Spleen (tissue), 11 donors: ENCODE data around the gene GBX1. TPM values are rescaled to one million over a fixed set of nuclear protein-coding genes. Genes with fewer than 3 reads are reported as not detected.
A peak's percentile ranks its signal among the peaks of the same experiment; 100 is the strongest.

Experiments used
- DNase-seq: peaks from one replicate; pipeline ENCODE4 v3.0.0-alpha.2; 2020
- H3K27ac ChIP-seq, 8 donors: fragments of 200-600 bp; sonication (generic) in 7 of 8; 1 replicate in 4 of 8; 2 replicates in 4 of 8; pipeline versions ENCODE4 v1.5.0 to v1.8.0; 2016 to 2021; ENCODE audit warnings: inconsistent platforms in 4 of 8, mild to moderate bottlenecking in 4 of 8, moderate library complexity in 1 of 8
- H3K27me3 ChIP-seq, 7 donors: fragments of 200-600 bp; sonication (generic) in 6 of 7; replicated peaks in 1 of 7; 1 replicate in 4 of 7; 2 replicates in 3 of 7; pipeline versions ENCODE4 v1.5.0 to v1.8.0; 2016 to 2021; ENCODE audit warnings: inconsistent platforms in 3 of 7, mild to moderate bottlenecking in 1 of 7
- H3K36me3 ChIP-seq, 6 donors: fragments of 200-600 bp; sonication (generic) in 5 of 6; 1 replicate in 4 of 6; 2 replicates in 2 of 6; pipeline versions ENCODE4 v1.5.0 to v1.8.0; 2016 to 2021; ENCODE audit warnings: inconsistent platforms in 2 of 6
- H3K4me1 ChIP-seq, 6 donors: fragments of 200-600 bp; sonication (generic) in 5 of 6; 1 replicate in 3 of 6; 2 replicates in 3 of 6; pipeline versions ENCODE4 v1.5.0 to v1.8.0; 2016 to 2021; ENCODE audit warnings: inconsistent platforms in 3 of 6
- H3K4me3 ChIP-seq, 8 donors: fragments of 200-600 bp; sonication (generic) in 7 of 8; 1 replicate in 4 of 8; 2 replicates in 4 of 8; pipeline versions ENCODE4 v1.5.0 to v1.8.0; 2016 to 2021; ENCODE audit warnings: inconsistent platforms in 4 of 8, mild to moderate bottlenecking in 4 of 8, moderate library complexity in 2 of 8
- H3K9me3 ChIP-seq, 8 donors: fragments of 200-600 bp; sonication (generic) in 7 of 8; 1 replicate in 4 of 8; 2 replicates in 4 of 8; pipeline versions ENCODE4 v1.5.0 to v1.8.0; 2016 to 2021; ENCODE audit warnings: inconsistent platforms in 4 of 8
- CTCF ChIP-seq, 11 experiments: fragments of 200-600 bp in 7 of 11; fragments of 450-650 bp in 4 of 11; sonication (generic) in 4 of 11; IDR thresholded peaks in 8 of 11; conservative IDR thresholded peaks in 3 of 11; 1 replicate in 7 of 11; 2 replicates in 4 of 11; pipeline versions ENCODE4 v1.4.0 to v1.8.0; 2016 to 2021; ENCODE audit warnings: antibody characterized with exemption in 11 of 11, inconsistent platforms in 4 of 11, mild to moderate bottlenecking in 1 of 11
- POLR2A ChIP-seq, 3 donors: fragments of 450-650 bp; IDR thresholded peaks; one replicate each; pipeline ENCODE4 v1.5.1; 2017; ENCODE audit warnings: antibody characterized with exemption in 3 of 3, mild to moderate bottlenecking in 1 of 3
- POLR2AphosphoS5 ChIP-seq, 3 donors: sonication (generic); formaldehyde crosslinking; IDR thresholded peaks; one replicate each; pipeline ENCODE4 v1.5.1; 2017; ENCODE audit warnings: antibody characterized with exemption in 3 of 3
- WGBS, 5 donors: extraction: QIAGEN DNeasy Blood & Tissue Kit in 3 of 5; methylation state at CpG; one replicate each; pipeline versions ENCODE4 v1.1.5 to v1.1.7; 2013 to 2018; 5-methylcytosine and 5-hydroxymethylcytosine counted together
- intact Hi-C: fragments of 100-400 bp; cut with DNase I; formaldehyde crosslinking; loops from one replicate; pipeline ENCODE4 v1.15.0; 2023; ENCODE audit warnings: low total_unique reads
- polyA plus RNA-seq, 3 donors: library from polyadenylated mRNA; stranded (reverse); fragments of 200-250 nt; gene quantifications; one replicate each; pipeline ENCODE4 v1.2.1, GENCODE V29; 2013
- total RNA-seq, 7 donors: library from RNA; depleted of rRNA in 3 of 7; stranded (reverse); fragments of >200 nt in 3 of 7; fragmentation: NEBNext Ultra II Directional in 4 of 7; extraction: Animal tissue kit (Norgen Biotek cat#: 25700) in 4 of 7; gene quantifications; one replicate each; pipeline versions ENCODE4 v1.1.0 to v1.2.1, GENCODE V29; 2016 to 2021
- donor health status: healthy with polysubstance abuse.
- donor health status: DM: no; HTN: no; CAD: no; lungs with moderate emphysema.
- donor health status: DM: no; HTN: no; CAD: no.
- donor health status: Bipolar disorder and iron deficiency.
- donor health status: healthy.
- donor health status: DM: no; HTN: no; CAD: no.
- donor health status: DM: yes; HTN: yes; CAD: no.

Gene GBX1
- total and polyA plus RNA-seq, 10 donors: not detected

- Histone ChIP-seq H3K27ac (peak overlapping the region in 1 of 8 donors; percentile 46), H3K27me3 (peaks cover 0 to 52% (median 12%) of the 10 kb centered on the region in 7 donors), H3K4me3 (no peak overlapping the region), H3K36me3 (no peaks in the 10 kb centered on the region), H3K9me3 (no peaks in the 10 kb centered on the region), H3K4me1 (peaks cover 0 to 16% (median 0%) of the 10 kb centered on the region in 6 donors)
- TF ChIP-seq CTCF (IDR thresholded peaks at IDR 0.05 in 8 of 11, conservative IDR thresholded peaks at IDR 0.05 in 3 of 11) (no peak), POLR2A (IDR thresholded peaks at IDR 0.05) (no peak), POLR2AphosphoS5 (IDR thresholded peaks at IDR 0.05) (no peak)
- no peak for DNase-seq
- WGBS, 5 donors: 59 to 80% (median 62%) methylated on average over 6 of the region's 6 CpGs
- intact Hi-C loops: no loop called here
Observed at GRCh38 chr7:151205730-151206129, 38.2 kb upstream of the GBX1 start.

- 70 to 85% (median 77%) methylated on average over 42 to 48 of the region's 48 CpGs for WGBS, 5 donors
- Histone ChIP-seq H3K36me3 (no peaks in the 10 kb centered on the region), H3K9me3 (no peaks in the 10 kb centered on the region), H3K27ac (no peak overlapping the region), H3K4me1 (peaks cover 0 to 16% (median 0%) of the 10 kb centered on the region in 6 donors), H3K27me3 (peaks cover 0 to 53% (median 12%) of the 10 kb centered on the region in 7 donors), H3K4me3 (no peak overlapping the region)
- intact Hi-C loops: no loop called here
- DNase-seq: no peak
- no peak for TF ChIP-seq POLR2A (IDR thresholded peaks at IDR 0.05)
- TF ChIP-seq POLR2AphosphoS5 (IDR thresholded peaks at IDR 0.05): peak in 1 of 3 donors; percentile 45
Observed at GRCh38 chr7:151204383-151205032, 37.0 kb upstream of the GBX1 start.

GRCh38 chr7:151202836-151203235, 35.3 kb upstream of the GBX1 start:
- no peak for TF ChIP-seq POLR2A (IDR thresholded peaks at IDR 0.05)
- TF ChIP-seq CTCF (IDR thresholded peaks at IDR 0.05 in 8 of 11, conservative IDR thresholded peaks at IDR 0.05 in 3 of 11): no peak
- no peak for TF ChIP-seq POLR2AphosphoS5 (IDR thresholded peaks at IDR 0.05)
- Histone ChIP-seq H3K4me3 (no peak overlapping the region), H3K27ac (no peak overlapping the region), H3K9me3 (no peaks in the 10 kb centered on the region), H3K4me1 (peaks cover 0 to 16% (median 0%) of the 10 kb centered on the region in 6 donors), H3K27me3 (peaks cover 0 to 55% (median 12%) of the 10 kb centered on the region in 7 donors), H3K36me3 (no peaks in the 10 kb centered on the region)
- intact Hi-C loops: no loop called here
- DNase-seq: no peak
- 88 to 99% (median 93%) methylated on average over 9 of the region's 9 CpGs for WGBS, 5 donors

- DNase-seq: no peak
- H3K36me3 ChIP-seq: no peaks in the 10 kb centered on the region
- no peak overlapping the region for H3K27ac ChIP-seq
- no peak overlapping the region for H3K4me3 ChIP-seq
- H3K27me3 ChIP-seq: peaks cover 0 to 45% (median 12%) of the 10 kb centered on the region in 7 donors
- no peak for TF ChIP-seq CTCF (IDR thresholded peaks at IDR 0.05 in 8 of 11, conservative IDR thresholded peaks at IDR 0.05 in 3 of 11)
- no peak for TF ChIP-seq POLR2A (IDR thresholded peaks at IDR 0.05)
- no peak for TF ChIP-seq POLR2AphosphoS5 (IDR thresholded peaks at IDR 0.05)
- peaks cover 0 to 5% (median 0%) of the 10 kb centered on the region in 6 donors for H3K4me1 ChIP-seq
- H3K9me3 ChIP-seq: no peaks in the 10 kb centered on the region
- intact Hi-C loops: no loop called here
- 81 to 93% (median 87%) methylated on average over 4 of the region's 4 CpGs for WGBS, 5 donors
Observed at GRCh38 chr7:151201751-151202150, 34.3 kb upstream of the GBX1 start.
